Stomach (tissue), 9 donors: Measurements from ENCODE around the gene CHCHD6. TPM values are rescaled to one million over a fixed set of nuclear protein-coding genes. Genes with fewer than 3 reads are reported as not detected.

Source experiments
- DNase-seq, 2 donors: peaks; one replicate each; pipeline versions ENCODE4 v3.0.0 to v3.0.0-alpha.2; 2013 to 2019
- H3K27ac ChIP-seq, 5 donors: fragments of 200-600 bp in 4 of 5; sonication (generic) in 4 of 5; one replicate each; pipeline ENCODE4 v1.5.1; 2013 to 2019; ENCODE audit warnings: mild to moderate bottlenecking in 1 of 5, moderate library complexity in 1 of 5
- H3K27me3 ChIP-seq, 3 donors: fragments of 200-600 bp; sonication (generic); one replicate each; pipeline ENCODE4 v1.5.1; 2017 to 2019; ENCODE audit warnings: mixed run types in 1 of 3
- H3K36me3 ChIP-seq, 4 donors: fragments of 200-600 bp; sonication (generic); 1 replicate in 3 of 4; 2 replicates in 1 of 4; pipeline ENCODE4 v1.5.1; 2016 to 2019
- H3K4me1 ChIP-seq, 4 donors: fragments of 200-600 bp; sonication (generic); one replicate each; pipeline ENCODE4 v1.5.1; 2016 to 2019
- H3K4me3 ChIP-seq, 4 donors: fragments of 200-600 bp; sonication (generic) in 3 of 4; one replicate each; pipeline ENCODE4 v1.5.1; 2016 to 2019; ENCODE audit warnings: mild to moderate bottlenecking in 1 of 4
- H3K9me3 ChIP-seq, 4 donors: fragments of 200-600 bp; sonication (generic); one replicate each; pipeline ENCODE4 v1.5.1; 2016 to 2019
- EP300 ChIP-seq: sonication (generic); formaldehyde crosslinking; IDR thresholded peaks from one replicate; pipeline ENCODE4 v1.6.1; 2017; ENCODE audit warnings: antibody characterized with exemption
- POLR2A ChIP-seq, 4 donors: fragments of 450-650 bp; IDR thresholded peaks; one replicate each; pipeline ENCODE4 v1.6.1; 2016; ENCODE audit warnings: antibody characterized with exemption in 4 of 4, control low read depth in 2 of 4, mild to moderate bottlenecking in 1 of 4, moderate library complexity in 1 of 4
- POLR2AphosphoS5 ChIP-seq, 3 donors: sonication (generic); formaldehyde crosslinking; IDR thresholded peaks; one replicate each; pipeline ENCODE4 v1.6.1; 2016; ENCODE audit warnings: antibody characterized with exemption in 3 of 3
- WGBS, 5 donors: extraction: QIAGEN DNeasy Blood & Tissue Kit in 3 of 5; methylation state at CpG; one replicate each; pipeline versions ENCODE4 v1.1.5 to v1.1.7; 2013 to 2018; 5-methylcytosine and 5-hydroxymethylcytosine counted together
- intact Hi-C: fragments of 100-400 bp; cut with DNase I; formaldehyde crosslinking; loops from one replicate; pipeline ENCODE4 v1.15.1; 2023; ENCODE audit warnings: low total_unique reads
- polyA plus RNA-seq, 3 donors: library from polyadenylated mRNA; stranded (reverse); fragments of 200-250 nt; gene quantifications; one replicate each; pipeline ENCODE4 v1.2.3, GENCODE V29; 2013
- total RNA-seq, 5 donors: library from RNA; depleted of rRNA; stranded (reverse); fragments of >200 nt; gene quantifications; one replicate each; pipeline versions ENCODE4 v1.1.0 to v1.2.3, GENCODE V29; 2014 to 2016
- TF ChIP-seq, protein P1 (sequence below), 7 experiments: fragments of 450-650 bp in 4 of 7; fragments of 200-600 bp in 3 of 7; sonication (generic) in 3 of 7; IDR thresholded peaks; one replicate each; pipeline ENCODE4 v1.5.1; 2016 to 2019; ENCODE audit warnings: antibody characterized with exemption in 7 of 7, control low read depth in 2 of 7, mild to moderate bottlenecking in 1 of 7
- donor health status: healthy with polysubstance abuse.
- donor health status: Bipolar disorder and iron deficiency.
- donor health status: healthy.

CHCHD6 gene
- total and polyA plus RNA-seq, 8 donors = 4.0 to 40.8 (median 11.9) TPM; not detected in 1

- Histone ChIP-seq H3K9me3 (no peaks in the 10 kb centered on the region), H3K4me3 (no peak overlapping the region), H3K4me1 (no peaks in the 10 kb centered on the region), H3K36me3 (peaks cover 0 to 8% (median 2%) of the 10 kb centered on the region in 4 donors), H3K27ac (no peak overlapping the region), H3K27me3 (no peaks in the 10 kb centered on the region)
- intact Hi-C loops = no loop called here
- no peak for DNase-seq
- 100% methylated on average over 1 of the region's 1 CpG for WGBS, 5 donors
- TF ChIP-seq, protein P1, sequence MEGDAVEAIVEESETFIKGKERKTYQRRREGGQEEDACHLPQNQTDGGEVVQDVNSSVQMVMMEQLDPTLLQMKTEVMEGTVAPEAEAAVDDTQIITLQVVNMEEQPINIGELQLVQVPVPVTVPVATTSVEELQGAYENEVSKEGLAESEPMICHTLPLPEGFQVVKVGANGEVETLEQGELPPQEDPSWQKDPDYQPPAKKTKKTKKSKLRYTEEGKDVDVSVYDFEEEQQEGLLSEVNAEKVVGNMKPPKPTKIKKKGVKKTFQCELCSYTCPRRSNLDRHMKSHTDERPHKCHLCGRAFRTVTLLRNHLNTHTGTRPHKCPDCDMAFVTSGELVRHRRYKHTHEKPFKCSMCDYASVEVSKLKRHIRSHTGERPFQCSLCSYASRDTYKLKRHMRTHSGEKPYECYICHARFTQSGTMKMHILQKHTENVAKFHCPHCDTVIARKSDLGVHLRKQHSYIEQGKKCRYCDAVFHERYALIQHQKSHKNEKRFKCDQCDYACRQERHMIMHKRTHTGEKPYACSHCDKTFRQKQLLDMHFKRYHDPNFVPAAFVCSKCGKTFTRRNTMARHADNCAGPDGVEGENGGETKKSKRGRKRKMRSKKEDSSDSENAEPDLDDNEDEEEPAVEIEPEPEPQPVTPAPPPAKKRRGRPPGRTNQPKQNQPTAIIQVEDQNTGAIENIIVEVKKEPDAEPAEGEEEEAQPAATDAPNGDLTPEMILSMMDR (IDR thresholded peaks at IDR 0.05) = no peak
- TF ChIP-seq EP300 (no peak), POLR2AphosphoS5 (IDR thresholded peaks at IDR 0.05) (no peak), POLR2A (IDR thresholded peaks at IDR 0.05) (no peak)
These were observed 163.8 kb downstream of the CHCHD6 start for GRCh38 chr3:126867863-126868200.

DNA sequence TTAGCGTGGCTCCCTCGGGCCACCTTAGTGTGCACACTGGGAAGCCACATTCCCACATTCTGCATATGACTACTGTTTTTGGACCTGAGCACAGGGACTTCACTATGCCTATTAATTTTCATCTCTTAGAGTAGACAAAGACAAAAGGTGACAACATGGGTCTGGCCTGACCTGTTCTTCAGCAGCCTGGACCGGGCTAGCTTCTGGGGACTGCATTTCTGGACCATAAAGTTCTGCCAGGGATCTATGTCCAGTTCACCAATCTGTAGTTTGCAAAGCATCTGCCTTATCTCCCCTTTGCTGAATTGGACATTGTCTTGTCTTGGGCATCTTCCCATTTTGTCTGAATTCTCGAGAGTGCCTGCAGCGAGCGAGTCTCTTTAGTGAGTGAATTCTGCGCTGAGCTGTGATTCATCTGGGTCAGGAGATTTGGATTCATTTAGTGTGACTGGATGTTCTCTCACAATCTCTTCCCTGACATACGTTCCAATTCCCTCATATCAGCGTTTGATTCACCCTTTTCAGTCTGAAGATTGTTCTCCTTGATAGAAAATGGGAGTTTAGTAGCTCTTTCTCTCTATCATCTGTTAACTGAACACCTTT is 166.7 kb downstream of the CHCHD6 start:
- WGBS, 5 donors = 93 to 97% (median 96%) methylated on average over 9 of the region's 9 CpGs
- H3K4me3 ChIP-seq = no peak overlapping the region
- TF ChIP-seq EP300 = no peak
- intact Hi-C loops = no loop called here
- DNase-seq = no peak
- H3K9me3 ChIP-seq = no peaks in the 10 kb centered on the region
- no peak overlapping the region for H3K27ac ChIP-seq
- no peaks in the 10 kb centered on the region for H3K4me1 ChIP-seq
- peaks cover 0 to 14% (median 0%) of the 10 kb centered on the region in 4 donors for H3K36me3 ChIP-seq
- no peaks in the 10 kb centered on the region for H3K27me3 ChIP-seq

- Histone ChIP-seq H3K4me1 (no peaks in the 10 kb centered on the region), H3K9me3 (no peaks in the 10 kb centered on the region), H3K27ac (no peak overlapping the region), H3K27me3 (no peaks in the 10 kb centered on the region), H3K4me3 (no peak overlapping the region), H3K36me3 (peaks cover 0 to 14% (median 0%) of the 10 kb centered on the region in 4 donors)
- WGBS, 5 donors = 89 to 95% (median 92%) methylated on average over 10 of the region's 10 CpGs
- intact Hi-C loops = no loop called here
- TF ChIP-seq, protein P1 (IDR thresholded peaks at IDR 0.05) = no peak
- TF ChIP-seq POLR2A (IDR thresholded peaks at IDR 0.05) (no peak), POLR2AphosphoS5 (IDR thresholded peaks at IDR 0.05) (no peak), EP300 (no peak)
- no peak for DNase-seq
These were observed 168.8 kb downstream of the CHCHD6 start for GRCh38 chr3:126872701-126873342.

DNA sequence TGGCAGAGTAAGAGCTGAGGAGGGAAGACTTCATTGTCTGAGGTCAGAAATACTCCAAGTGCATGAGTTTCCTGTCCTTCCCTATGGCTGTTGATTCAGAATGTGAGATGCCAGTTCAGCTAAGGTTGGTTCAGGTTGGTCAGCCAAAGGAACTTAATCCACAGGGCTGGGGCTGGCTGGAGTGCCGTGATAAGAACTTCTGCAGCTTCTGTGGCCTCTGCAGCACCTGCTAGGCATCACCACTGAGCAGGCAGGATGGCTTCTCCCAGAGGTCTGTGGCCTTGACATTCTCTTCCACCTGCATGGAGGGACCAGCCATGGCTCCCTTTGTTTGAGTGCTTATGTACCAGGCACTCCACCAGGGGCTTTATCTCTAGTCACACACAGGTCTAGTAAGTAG is 169.4 kb downstream of the CHCHD6 start:
- no peak overlapping the region for H3K4me3 ChIP-seq
- TF ChIP-seq, protein P1 (IDR thresholded peaks at IDR 0.05) = no peak
- no peak for TF ChIP-seq POLR2AphosphoS5 (IDR thresholded peaks at IDR 0.05)
- TF ChIP-seq EP300 = no peak
- no peak for TF ChIP-seq POLR2A (IDR thresholded peaks at IDR 0.05)
- no peak overlapping the region for H3K27ac ChIP-seq
- WGBS, 5 donors = 63 to 93% (median 80%) methylated on average over 1 of the region's 1 CpG
- DNase-seq = no peak
- peaks cover 0 to 14% (median 0%) of the 10 kb centered on the region in 4 donors for H3K36me3 ChIP-seq
- intact Hi-C loops = no loop called here
- H3K27me3 ChIP-seq = no peaks in the 10 kb centered on the region
- H3K9me3 ChIP-seq = no peaks in the 10 kb centered on the region
- H3K4me1 ChIP-seq = no peaks in the 10 kb centered on the region

GRCh38 chr3:126878664-126879063 is 174.6 kb downstream of the CHCHD6 start:
- WGBS, 5 donors = 97 to 100% (median 99%) methylated on average over 3 of the region's 3 CpGs
- Histone ChIP-seq H3K36me3 (peaks cover 0 to 4% (median 0%) of the 10 kb centered on the region in 4 donors), H3K4me1 (peaks cover 0 to 8% (median 0%) of the 10 kb centered on the region in 4 donors), H3K27ac (no peak overlapping the region), H3K27me3 (no peaks in the 10 kb centered on the region), H3K4me3 (no peak overlapping the region), H3K9me3 (no peaks in the 10 kb centered on the region)
- TF ChIP-seq POLR2AphosphoS5 (IDR thresholded peaks at IDR 0.05) (no peak), EP300 (no peak), POLR2A (IDR thresholded peaks at IDR 0.05) (no peak)
- TF ChIP-seq, protein P1 (IDR thresholded peaks at IDR 0.05) = no peak
- intact Hi-C loops = no loop called here
- DNase-seq = no peak
